ENCODE results near the gene DLG2.
"Not testable (repeated sequence)": the region's sequence is repeated elsewhere in the genome, so short reads cannot be mapped to it uniquely, and the experiment has no call there.

The DLG2 gene

DNA sequence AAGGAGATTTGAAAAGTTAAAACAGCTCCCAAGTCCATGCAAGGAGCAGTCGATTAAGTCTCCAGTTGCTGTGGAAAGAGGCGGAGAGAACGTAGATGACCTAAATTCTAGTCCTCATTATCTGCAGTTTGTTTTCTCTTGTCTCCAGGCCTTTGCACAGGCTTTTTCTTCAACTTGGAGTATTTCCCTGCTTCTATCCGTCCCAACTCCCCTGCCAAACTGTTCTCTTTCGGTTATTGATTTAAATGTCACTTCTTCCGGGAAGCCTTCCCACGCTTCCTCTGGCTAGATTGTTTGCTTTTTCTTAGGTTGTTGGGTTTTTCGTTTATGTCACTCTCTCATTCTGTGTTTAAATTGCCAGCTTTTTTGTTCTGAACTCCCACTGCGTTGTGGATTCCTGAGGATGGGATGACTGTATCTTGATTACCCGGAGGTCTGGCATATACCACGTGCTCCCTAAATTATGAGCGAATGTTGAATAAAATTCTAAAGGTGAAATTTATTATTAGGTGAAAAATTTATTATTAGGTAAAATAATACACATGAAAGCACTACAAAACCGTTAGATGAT, 1.7 kb upstream of the DLG2 start:
- TF ChIP-seq, protein P1, sequence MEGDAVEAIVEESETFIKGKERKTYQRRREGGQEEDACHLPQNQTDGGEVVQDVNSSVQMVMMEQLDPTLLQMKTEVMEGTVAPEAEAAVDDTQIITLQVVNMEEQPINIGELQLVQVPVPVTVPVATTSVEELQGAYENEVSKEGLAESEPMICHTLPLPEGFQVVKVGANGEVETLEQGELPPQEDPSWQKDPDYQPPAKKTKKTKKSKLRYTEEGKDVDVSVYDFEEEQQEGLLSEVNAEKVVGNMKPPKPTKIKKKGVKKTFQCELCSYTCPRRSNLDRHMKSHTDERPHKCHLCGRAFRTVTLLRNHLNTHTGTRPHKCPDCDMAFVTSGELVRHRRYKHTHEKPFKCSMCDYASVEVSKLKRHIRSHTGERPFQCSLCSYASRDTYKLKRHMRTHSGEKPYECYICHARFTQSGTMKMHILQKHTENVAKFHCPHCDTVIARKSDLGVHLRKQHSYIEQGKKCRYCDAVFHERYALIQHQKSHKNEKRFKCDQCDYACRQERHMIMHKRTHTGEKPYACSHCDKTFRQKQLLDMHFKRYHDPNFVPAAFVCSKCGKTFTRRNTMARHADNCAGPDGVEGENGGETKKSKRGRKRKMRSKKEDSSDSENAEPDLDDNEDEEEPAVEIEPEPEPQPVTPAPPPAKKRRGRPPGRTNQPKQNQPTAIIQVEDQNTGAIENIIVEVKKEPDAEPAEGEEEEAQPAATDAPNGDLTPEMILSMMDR (IDR thresholded peaks at IDR 0.05; ENCODE audit: insufficient read depth, low read depth, low read length, missing control alignments), result no peak
- DNase-seq (ENCODE audit: low read depth), result peak; percentile 7

GRCh38 chr11:85627998-85628770, 1.0 kb upstream of the DLG2 start, which contains the start of gene TMEM126B:
TMEM126B (plus strand) TSS chr11:85628593; CDS start chr11:85628608, 15 bp downstream.
- DNase-seq (ENCODE audit: low read depth), result peak; percentile 98
- H3K4me3 ChIP-seq (ENCODE audit: low read length), result peak within 1 kb of the TSS; percentile 99
- TF ChIP-seq, protein P1 (IDR thresholded peaks at IDR 0.05; ENCODE audit: insufficient read depth, low read depth, low read length, missing control alignments), result no peak

More for the DNA sequence above, 1.7 kb upstream of the DLG2 start:
- H3K4me3 ChIP-seq (ENCODE audit: low read length), result peak overlapping the region; percentile 99

DNA sequence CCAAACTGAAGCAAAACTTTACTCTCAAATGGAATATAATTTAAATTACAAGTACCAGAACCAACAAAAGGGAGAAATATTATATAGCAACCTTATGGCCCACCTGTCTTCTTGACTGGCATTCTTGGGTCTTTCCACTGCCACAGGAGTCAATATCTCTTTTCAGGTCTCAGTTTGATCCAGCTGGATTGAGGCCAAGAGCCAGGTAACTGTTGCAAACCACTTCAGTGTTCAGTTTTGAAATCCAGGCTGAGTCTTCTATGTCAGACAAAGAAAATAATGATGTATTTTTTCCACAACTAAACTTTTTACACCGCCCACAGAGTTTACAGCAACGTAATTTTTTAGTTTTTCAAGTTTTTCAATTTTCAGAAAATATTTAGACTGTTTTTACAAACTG, 648 bp downstream of the DLG2 start:
- no peak overlapping the region for H3K4me3 ChIP-seq (ENCODE audit: low read length)
- no peak for DNase-seq (ENCODE audit: low read depth)
- TF ChIP-seq, protein P1 (IDR thresholded peaks at IDR 0.05; ENCODE audit: insufficient read depth, low read depth, low read length, missing control alignments), result no peak

DNA sequence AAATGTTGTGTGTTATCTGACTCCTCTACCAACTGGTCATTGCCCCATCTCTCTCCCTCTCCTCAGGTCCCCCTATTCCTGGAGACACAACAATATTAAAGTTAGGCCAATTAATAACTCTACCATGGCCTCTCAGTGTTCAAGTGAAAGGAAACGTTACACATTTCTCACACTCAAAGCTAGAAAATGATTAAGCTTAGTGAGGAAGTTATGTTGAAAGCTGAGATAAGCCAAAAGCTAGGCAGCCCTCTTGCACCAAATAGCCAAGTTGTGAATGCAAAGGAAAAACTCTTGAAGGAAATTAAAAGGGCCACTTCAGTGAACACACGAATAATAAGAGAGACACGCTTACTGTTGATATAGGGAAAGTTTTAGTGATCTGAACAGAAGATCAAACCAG, 6.9 kb downstream of the DLG2 start:
- no peak for DNase-seq (ENCODE audit: low read depth)
- H3K4me3 ChIP-seq (ENCODE audit: low read length), result no peak overlapping the region
- TF ChIP-seq, protein P1 (IDR thresholded peaks at IDR 0.05; ENCODE audit: insufficient read depth, low read depth, low read length, missing control alignments), result no peak

DNA sequence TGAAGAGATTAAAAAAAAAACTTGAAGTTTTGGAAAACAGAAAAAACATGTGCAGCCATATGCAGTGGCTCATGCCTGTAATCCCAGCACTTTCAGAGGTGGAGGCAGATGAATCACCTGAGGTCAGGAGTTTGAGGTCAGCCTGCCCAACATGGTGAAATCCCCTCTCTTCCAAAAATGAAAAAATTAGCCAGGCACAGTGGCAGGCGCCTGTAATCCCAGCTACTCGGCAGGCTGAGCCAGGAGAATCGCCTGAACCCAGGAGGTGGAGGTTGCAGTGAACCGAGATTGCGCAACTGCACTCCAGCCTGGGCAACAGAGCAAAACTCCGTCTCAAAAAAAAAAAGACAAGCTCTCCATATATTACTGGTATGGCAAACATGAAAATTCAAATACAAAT, 7.6 kb downstream of the DLG2 start:
- TF ChIP-seq, protein P1 (IDR thresholded peaks at IDR 0.05; ENCODE audit: insufficient read depth, low read depth, low read length, missing control alignments), result no peak
- no peak for DNase-seq (ENCODE audit: low read depth)
- no peak overlapping the region for H3K4me3 ChIP-seq (ENCODE audit: low read length)

DNA sequence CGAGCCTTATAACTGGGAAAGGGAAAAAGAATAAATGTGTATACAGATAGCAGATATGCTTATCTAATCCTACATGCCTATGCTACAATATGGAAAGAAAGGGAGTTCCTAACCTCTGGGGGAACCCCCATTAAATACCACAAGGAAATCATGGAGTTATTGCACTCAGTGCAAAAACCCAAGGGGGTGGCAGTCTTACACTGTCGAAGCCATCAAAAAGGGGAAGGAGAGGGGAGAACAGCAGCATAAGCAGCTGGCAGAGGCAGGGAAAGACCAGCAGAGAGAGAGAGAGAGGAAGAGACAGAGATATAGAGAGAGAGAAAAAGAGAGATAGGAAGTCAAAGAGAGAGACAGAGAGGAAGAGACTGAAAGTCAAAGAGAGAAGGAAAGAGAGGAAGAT, 15.5 kb downstream of the DLG2 start:
- DNase-seq (ENCODE audit: low read depth); H3K4me3 ChIP-seq (ENCODE audit: low read length): not testable (repeated sequence)

GRCh38 chr11:85609286-85609685, 17.9 kb downstream of the DLG2 start:
- not testable (repeated sequence) for H3K4me3 ChIP-seq (ENCODE audit: low read length); DNase-seq (ENCODE audit: low read depth)

GRCh38 chr11:85608621-85609020, 18.5 kb downstream of the DLG2 start:
- H3K4me3 ChIP-seq (ENCODE audit: low read length); DNase-seq (ENCODE audit: low read depth): not testable (repeated sequence)

DNA sequence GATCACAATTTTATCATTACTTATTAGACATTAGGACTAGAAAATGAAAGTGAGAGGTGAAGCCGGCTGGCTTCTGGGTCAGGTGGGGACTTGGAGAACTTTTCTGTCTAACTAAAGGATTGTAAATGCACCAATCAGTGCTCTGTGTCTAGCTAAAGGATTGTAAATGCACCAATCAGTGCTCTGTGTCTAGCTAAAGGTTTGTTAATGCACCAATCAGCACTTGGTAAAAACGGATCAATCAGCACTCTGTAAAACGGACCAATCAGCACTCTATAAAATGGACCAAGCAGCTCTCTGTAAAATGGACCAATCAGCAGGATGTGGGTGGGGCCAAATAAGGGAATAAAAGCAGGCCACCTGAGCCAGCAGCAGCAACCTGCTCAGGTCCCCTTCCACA, 20.9 kb downstream of the DLG2 start:
- DNase-seq (ENCODE audit: low read depth); H3K4me3 ChIP-seq (ENCODE audit: low read length): not testable (repeated sequence)

Data from epithelial cell of esophagus (primary cell).